ENCODE measurements around the gene SLC25A22. TPM values are rescaled to one million over a fixed set of nuclear protein-coding genes. Genes with fewer than 3 reads are reported as not detected.

SLC25A22 gene
- total and polyA plus RNA-seq, 9 of the 15 experiments (the other 6 are each of a cell fraction or from before 2014, with no cell fraction given): 0.41 to 55.4 (median 11.4) TPM

DNA sequence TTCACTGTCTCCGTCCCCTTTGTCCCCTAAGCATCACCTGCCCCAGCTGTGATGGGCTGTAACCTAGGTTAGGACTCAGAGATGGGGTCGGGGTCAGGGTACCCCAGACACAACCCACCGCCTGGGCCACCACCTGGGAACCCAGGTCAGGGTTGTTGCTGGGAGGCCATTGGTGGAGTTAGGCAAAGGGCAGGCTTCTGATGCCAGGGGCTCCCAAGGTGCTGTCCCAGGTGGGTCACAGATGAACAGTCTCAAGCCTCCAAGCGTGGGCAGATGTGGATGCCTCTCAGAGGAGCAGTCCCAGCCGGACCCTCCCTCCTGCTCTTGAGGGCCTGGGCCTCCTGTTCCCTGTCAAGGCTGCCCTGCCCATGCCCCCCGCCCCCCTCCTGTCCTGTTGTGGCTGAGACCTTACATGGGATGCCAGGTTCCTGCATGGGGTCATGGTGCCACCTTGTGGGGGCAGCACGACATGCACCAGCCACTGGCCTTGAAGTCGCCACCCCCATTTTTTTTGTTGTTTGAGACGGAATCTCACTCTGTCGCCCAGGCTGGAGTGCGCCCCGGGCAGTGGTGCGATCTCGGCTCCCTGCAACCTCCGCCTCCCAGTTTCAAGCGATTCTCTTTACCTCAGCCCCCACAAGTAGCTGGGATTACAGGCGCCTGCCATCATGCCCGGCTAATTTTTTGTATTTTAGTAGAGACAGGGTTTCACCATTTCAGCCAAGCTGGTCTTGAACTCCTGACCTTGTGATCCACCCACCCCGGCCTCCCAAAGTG is 32.9 kb downstream of the SLC25A22 start (continued):
- TF ChIP-seq FIP1L1 (IDR thresholded peaks at IDR 0.05; ENCODE audit: low read depth, low read length, poor library complexity, severe bottlenecking) (peak; percentile 26), RBM25 (IDR thresholded peaks at IDR 0.05; ENCODE audit: low read depth, low read length, severe bottlenecking) (no peak), DIDO1 (tag; IDR thresholded peaks at IDR 0.05; ENCODE audit: low read depth) (no peak), NBN (IDR thresholded peaks at IDR 0.05; ENCODE audit: low read depth) (no peak), ZNF449 (CRISPR knock-in tag; IDR thresholded peaks at IDR 0.05) (no peak), NCOA2 (IDR thresholded peaks at IDR 0.05; ENCODE audit: partially characterized antibody in 2 of 2) (no peak), ZNF696 (CRISPR knock-in tag; conservative IDR thresholded peaks at IDR 0.05) (peak; percentile 13; the same call in 1 of the 2 replicates), REST (IDR thresholded peaks at IDR 0.05; ENCODE audit: borderline replicate concordance) (peak; percentile 23; the same call in 1 of the 2 replicates), REST (CRISPR knock-in tag; IDR thresholded peaks at IDR 0.05; ENCODE audit: low read depth) (no peak), RAD51 (IDR thresholded peaks at IDR 0.05; ENCODE audit: borderline replicate concordance, low read depth) (no peak), RUNX1 (IDR thresholded peaks at IDR 0.05; ENCODE audit: low read depth) (no peak), OTX1 (CRISPR knock-in tag; IDR thresholded peaks at IDR 0.05) (peak; percentile 87; the same call in 1 of the 2 replicates), NFIX (CRISPR knock-in tag; IDR thresholded peaks at IDR 0.05; ENCODE audit: low read depth) (no peak)
- TF ChIP-seq, protein P1, sequence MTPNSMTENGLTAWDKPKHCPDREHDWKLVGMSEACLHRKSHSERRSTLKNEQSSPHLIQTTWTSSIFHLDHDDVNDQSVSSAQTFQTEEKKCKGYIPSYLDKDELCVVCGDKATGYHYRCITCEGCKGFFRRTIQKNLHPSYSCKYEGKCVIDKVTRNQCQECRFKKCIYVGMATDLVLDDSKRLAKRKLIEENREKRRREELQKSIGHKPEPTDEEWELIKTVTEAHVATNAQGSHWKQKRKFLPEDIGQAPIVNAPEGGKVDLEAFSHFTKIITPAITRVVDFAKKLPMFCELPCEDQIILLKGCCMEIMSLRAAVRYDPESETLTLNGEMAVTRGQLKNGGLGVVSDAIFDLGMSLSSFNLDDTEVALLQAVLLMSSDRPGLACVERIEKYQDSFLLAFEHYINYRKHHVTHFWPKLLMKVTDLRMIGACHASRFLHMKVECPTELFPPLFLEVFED (CRISPR knock-in tag; conservative IDR thresholded peaks at IDR 0.05): peak; percentile 46
- TF ChIP-seq, protein P2, sequence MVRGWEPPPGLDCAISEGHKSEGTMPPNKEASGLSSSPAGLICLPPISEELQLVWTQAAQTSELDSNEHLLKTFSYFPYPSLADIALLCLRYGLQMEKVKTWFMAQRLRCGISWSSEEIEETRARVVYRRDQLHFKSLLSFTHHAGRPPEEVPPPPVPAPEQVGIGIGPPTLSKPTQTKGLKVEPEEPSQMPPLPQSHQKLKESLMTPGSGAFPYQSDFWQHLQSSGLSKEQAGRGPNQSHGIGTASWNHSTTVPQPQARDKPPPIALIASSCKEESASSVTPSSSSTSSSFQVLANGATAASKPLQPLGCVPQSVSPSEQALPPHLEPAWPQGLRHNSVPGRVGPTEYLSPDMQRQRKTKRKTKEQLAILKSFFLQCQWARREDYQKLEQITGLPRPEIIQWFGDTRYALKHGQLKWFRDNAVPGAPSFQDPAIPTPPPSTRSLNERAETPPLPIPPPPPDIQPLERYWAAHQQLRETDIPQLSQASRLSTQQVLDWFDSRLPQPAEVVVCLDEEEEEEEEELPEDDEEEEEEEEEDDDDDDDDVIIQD (CRISPR knock-in tag; IDR thresholded peaks at IDR 0.05): no peak

All from K562 (cell line).